ENCODE results near the gene SLC26A11.

GRCh38 chr17:80246726-80247125 lies 26.5 kb downstream of the SLC26A11 start:
- TF ChIP-seq, protein P1, sequence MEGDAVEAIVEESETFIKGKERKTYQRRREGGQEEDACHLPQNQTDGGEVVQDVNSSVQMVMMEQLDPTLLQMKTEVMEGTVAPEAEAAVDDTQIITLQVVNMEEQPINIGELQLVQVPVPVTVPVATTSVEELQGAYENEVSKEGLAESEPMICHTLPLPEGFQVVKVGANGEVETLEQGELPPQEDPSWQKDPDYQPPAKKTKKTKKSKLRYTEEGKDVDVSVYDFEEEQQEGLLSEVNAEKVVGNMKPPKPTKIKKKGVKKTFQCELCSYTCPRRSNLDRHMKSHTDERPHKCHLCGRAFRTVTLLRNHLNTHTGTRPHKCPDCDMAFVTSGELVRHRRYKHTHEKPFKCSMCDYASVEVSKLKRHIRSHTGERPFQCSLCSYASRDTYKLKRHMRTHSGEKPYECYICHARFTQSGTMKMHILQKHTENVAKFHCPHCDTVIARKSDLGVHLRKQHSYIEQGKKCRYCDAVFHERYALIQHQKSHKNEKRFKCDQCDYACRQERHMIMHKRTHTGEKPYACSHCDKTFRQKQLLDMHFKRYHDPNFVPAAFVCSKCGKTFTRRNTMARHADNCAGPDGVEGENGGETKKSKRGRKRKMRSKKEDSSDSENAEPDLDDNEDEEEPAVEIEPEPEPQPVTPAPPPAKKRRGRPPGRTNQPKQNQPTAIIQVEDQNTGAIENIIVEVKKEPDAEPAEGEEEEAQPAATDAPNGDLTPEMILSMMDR (IDR thresholded peaks at IDR 0.05), result no peak
- no peak for TF ChIP-seq ZFX (IDR thresholded peaks at IDR 0.05; ENCODE audit: borderline replicate concordance)

Measured in 22Rv1 (cell line).